IMR-90 (cell line): ENCODE results near the gene PFKFB1. TPM values are rescaled to one million over a fixed set of nuclear protein-coding genes. Genes with fewer than 3 reads are reported as not detected.

ENCODE experiments used
- ATAC-seq: fragments of 200-7000 bp; cut with Tn5 transposase; 2 replicates; pipeline ENCODE4 v1.9.1; 2020; ENCODE audit warnings: low read depth, mild to moderate bottlenecking, moderate library complexity
- BruUV-seq: library from RNA; stranded (reverse); fragments of 400-500 nt; replicated peaks from 2 replicates; lab custom pipeline; 2021; lab: Mats Ljungman, UMichigan
- CTCF ChIA-PET: fragments of 300-600 bp; formaldehyde crosslinking; extraction: SDS; loops from one replicate; lab custom pipeline; 2021; ENCODE audit warnings: antibody characterized with exemption; lab: Yijun Ruan, JAX
- POLR2A ChIA-PET: fragments of 300-600 bp; sonication (Branson Sonifier 250); formaldehyde crosslinking; loops from one replicate; lab custom pipeline; 2022; ENCODE audit warnings: antibody characterized with exemption; ENCODE audit not compliant: unreplicated experiment; lab: Charles Lee
- DNase-seq: peaks from one replicate; pipeline ENCODE4 v3.0.0; 2013
- H2AFZ ChIP-seq: replicated peaks from 2 replicates; pipeline ENCODE3; 2013; ENCODE audit warnings: low read length, mild to moderate bottlenecking; ENCODE audit not compliant: poor library complexity
- H2AK5ac ChIP-seq: 2 replicates; pipeline ENCODE4 v1.6.1; 2013; ENCODE audit warnings: low read depth, low read length, inconsistent platforms
- H2AK9ac ChIP-seq: replicated peaks from 2 replicates; pipeline ENCODE3; 2013; ENCODE audit warnings: mild to moderate bottlenecking, low read depth, low read length, moderate library complexity; ENCODE audit not compliant: poor library complexity
- H2BK120ac ChIP-seq: 2 replicates; pipeline ENCODE4 v1.6.1; 2013; ENCODE audit warnings: low read depth, low read length, inconsistent platforms
- H2BK15ac ChIP-seq: 3 replicates; pipeline ENCODE4 v1.6.1; 2013; ENCODE audit warnings: low read depth, low read length, inconsistent platforms
- H2BK20ac ChIP-seq: 2 replicates; pipeline ENCODE4 v1.6.1; 2013; ENCODE audit warnings: low read depth, mild to moderate bottlenecking, inconsistent platforms, low read length, moderate library complexity
- H2BK5ac ChIP-seq: 2 replicates; pipeline ENCODE4 v1.6.1; 2013; ENCODE audit warnings: mild to moderate bottlenecking, low read depth, low read length, inconsistent platforms; ENCODE audit not compliant: poor library complexity, severe bottlenecking
- H3K14ac ChIP-seq: replicated peaks from 2 replicates; pipeline ENCODE4 v1.6.1; 2013; ENCODE audit warnings: low read depth, low read length, inconsistent platforms
- H3K18ac ChIP-seq: 2 replicates; pipeline ENCODE4 v1.6.1; 2013; ENCODE audit warnings: low read depth, low read length, control low read depth
- H3K23ac ChIP-seq: 2 replicates; pipeline ENCODE4 v1.6.1; 2013; ENCODE audit warnings: low read depth, low read length, inconsistent platforms
- H3K27ac ChIP-seq: 2 replicates; pipeline ENCODE4 v1.5.1; 2013; ENCODE audit warnings: mild to moderate bottlenecking, control low read depth, low read length; ENCODE audit not compliant: insufficient read depth
- H3K27me3 ChIP-seq: 2 replicates; pipeline ENCODE4 v1.6.1; 2013; ENCODE audit warnings: low read length; ENCODE audit not compliant: control insufficient read depth, insufficient read depth
- H3K36me3 ChIP-seq: 2 replicates; pipeline ENCODE4 v1.6.1; 2013; ENCODE audit warnings: low read length, mixed read lengths; ENCODE audit not compliant: control insufficient read depth, insufficient read depth
- H3K4ac ChIP-seq: 2 replicates; pipeline ENCODE4 v1.6.1; 2013; ENCODE audit warnings: low read depth, low read length, inconsistent platforms
- H3K4me1 ChIP-seq: 2 replicates; pipeline ENCODE4 v1.6.1; 2013; ENCODE audit warnings: low read length, mixed read lengths; ENCODE audit not compliant: control insufficient read depth, insufficient read depth
- H3K4me2 ChIP-seq: 2 replicates; pipeline ENCODE4 v1.6.1; 2013; ENCODE audit warnings: low read depth, mild to moderate bottlenecking, control low read depth, low read length, moderate library complexity
- H3K4me3 ChIP-seq: 2 replicates; pipeline ENCODE4 v1.5.1; 2013; ENCODE audit warnings: low read depth, mild to moderate bottlenecking, control low read depth, low read length, moderate library complexity; ENCODE audit not compliant: insufficient read depth
- H3K56ac ChIP-seq: 2 replicates; pipeline ENCODE4 v1.6.1; 2013; ENCODE audit warnings: low read length, inconsistent platforms; ENCODE audit not compliant: insufficient read depth; ENCODE audit errors: extremely low read depth
- H3K79me1 ChIP-seq, 2 experiments: 2 replicates each; pipeline ENCODE4 v1.6.1; 2013; ENCODE audit warnings: low read length in 2 of 2, inconsistent platforms in 1 of 2, low read depth in 1 of 2
- H3K9ac ChIP-seq: 2 replicates; pipeline ENCODE4 v1.6.1; 2013; ENCODE audit warnings: low read depth, low read length, control low read depth
- H3K9me1 ChIP-seq: 2 replicates; pipeline ENCODE4 v1.6.1; 2013; ENCODE audit warnings: low read length, inconsistent platforms; ENCODE audit not compliant: insufficient read depth
- H3K9me3 ChIP-seq: 2 replicates; pipeline ENCODE4 v1.6.1; 2013; ENCODE audit warnings: low read length; ENCODE audit not compliant: control insufficient read depth, insufficient read depth
- H4K20me1 ChIP-seq: 2 replicates; pipeline ENCODE4 v1.6.1; 2013; ENCODE audit warnings: low read length, inconsistent platforms; ENCODE audit not compliant: insufficient read depth
- H4K5ac ChIP-seq: 2 replicates; pipeline ENCODE4 v1.6.1; 2013; ENCODE audit warnings: mild to moderate bottlenecking, low read depth, low read length, control low read depth
- H4K8ac ChIP-seq, 2 experiments: 2 replicates each; pipeline ENCODE4 v1.6.1; 2013; ENCODE audit warnings: low read depth in 2 of 2, low read length in 2 of 2, control low read depth in 1 of 2, inconsistent platforms in 1 of 2
- H4K91ac ChIP-seq: 2 replicates; pipeline ENCODE4 v1.6.1; 2013; ENCODE audit warnings: low read depth, low read length, inconsistent platforms; ENCODE audit not compliant: insufficient read depth
- MAZ ChIP-seq: IDR thresholded peaks from 2 replicates; pipeline ENCODE4 v1.6.1; 2012; ENCODE audit warnings: low read depth, mild to moderate bottlenecking, low read length, improper control_type of control experiment, moderate library complexity, borderline replicate concordance
- NFE2L2 ChIP-seq: fragments of 150-350 bp; IDR thresholded peaks from 2 replicates; pipeline ENCODE4 v1.6.1; 2016; ENCODE audit warnings: low read depth, mild to moderate bottlenecking, low read length
- WGBS, 2 experiments: methylation state at CpG; one replicate each; pipeline versions ENCODE4 v1.1.5 to v1.1.7; 2013; ENCODE audit warnings: missing lambda C conversion rate in 2 of 2; ENCODE audit not compliant: insufficient read length in 1 of 2; ENCODE audit errors: extremely low coverage in 2 of 2; 5-methylcytosine and 5-hydroxymethylcytosine counted together
- dilution Hi-C: fragments of 300-500 bp; cut with HindIII; formaldehyde crosslinking; loops from one replicate; pipeline ENCODE4 v1.14.3; 2018; ENCODE audit warnings: low sequenced_read_pairs; ENCODE audit not compliant: unreplicated experiment
- in situ Hi-C: fragments of 300-500 bp; cut with MboI; formaldehyde crosslinking; loops from 3 replicates; pipeline ENCODE4 v1.14.3; 2019; ENCODE audit warnings: low sequenced_read_pairs, inconsistent platforms, mixed read lengths
- intact Hi-C: fragments of 100-400 bp; cut with micrococcal nuclease; formaldehyde crosslinking; loops from 2 replicates; pipeline ENCODE4 v1.10.0; 2022
- polyA plus RNA-seq, 3 experiments: library from polyadenylated mRNA; depleted of rRNA; stranded (reverse); fragments of >200 nt; gene quantifications; 2 replicates each; pipeline ENCODE4 v1.2.3, GENCODE V29; 2012; ENCODE audit warnings: low replicate concordance in 1 of 3
- total RNA-seq: library from RNA; depleted of rRNA; stranded (reverse); fragments of >200 nt; gene quantifications from 2 replicates; pipeline ENCODE4 v1.2.3, GENCODE V29; 2012

PFKFB1 gene
- total and polyA plus RNA-seq, 2 of the 4 experiments (the other 2 are of a cell fraction) = under 0.01 to 0.15 TPM

DNA sequence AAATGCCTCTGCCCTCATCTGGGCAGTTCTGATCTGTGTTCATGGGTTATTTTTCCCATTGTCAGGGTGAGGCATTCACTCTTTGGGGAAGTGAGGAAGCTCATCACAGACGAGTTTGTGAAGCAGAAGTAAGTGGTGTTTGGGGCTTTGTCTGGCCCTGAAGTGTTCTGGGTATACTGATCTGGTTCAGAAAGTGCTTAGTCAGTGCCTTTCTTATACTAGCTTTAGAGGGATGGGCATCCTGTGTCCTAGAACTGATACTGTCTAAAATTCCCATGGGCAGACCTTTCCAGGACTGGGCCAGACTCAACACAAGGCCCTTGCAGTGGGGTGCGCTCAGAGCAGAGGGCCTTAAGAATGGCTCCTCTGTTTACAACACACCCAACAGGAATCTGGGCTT, 67.0 kb downstream of the PFKFB1 start:
- peaks cover 36% of the 10 kb centered on the region for H3K36me3 ChIP-seq
- H3K23ac ChIP-seq = no peak overlapping the region
- ChIA-PET POLR2A (no interaction called here), CTCF (no interaction called here)
- H3K9me1 ChIP-seq = no peaks in the 10 kb centered on the region; the same call in 1 of the 2 replicates
- no peaks in the 10 kb centered on the region; the same call in 1 of the 2 replicates for H4K20me1 ChIP-seq
- no peak overlapping the region for H2AK9ac ChIP-seq
- intact Hi-C loops = no loop called here
- H3K27ac ChIP-seq = no peak overlapping the region
- WGBS, 2 experiments = no CpG with 5 or more reads among the region's 2 CpGs
- no peak for TF ChIP-seq NFE2L2
- TF ChIP-seq MAZ = no peak
- H2BK120ac ChIP-seq = no peak overlapping the region
- no TSS peak for BruUV-seq
- H3K4me2 ChIP-seq = no peak overlapping the region
- no peaks in the 10 kb centered on the region for H3K27me3 ChIP-seq
- H2AFZ ChIP-seq = no peak overlapping the region
- no peak overlapping the region for H4K5ac ChIP-seq
- no peak overlapping the region for H2BK15ac ChIP-seq
- no peak overlapping the region for H4K91ac ChIP-seq
- no peaks in the 10 kb centered on the region for H3K9me3 ChIP-seq
- DNase-seq = no peak
- H3K18ac ChIP-seq = no peak overlapping the region
- no peak overlapping the region for H3K56ac ChIP-seq
- H2BK5ac ChIP-seq = no peak overlapping the region
- no peak overlapping the region for H3K9ac ChIP-seq
- peaks cover 0 to 5% of the 10 kb centered on the region in 2 experiments; a peak in 2 of 4 replicates for H3K79me1 ChIP-seq
- in situ Hi-C loops = no loop called here
- no peaks in the 10 kb centered on the region for H3K4me1 ChIP-seq
- H2BK20ac ChIP-seq = no peak overlapping the region
- H3K4me3 ChIP-seq = no peak overlapping the region
- no peak overlapping the region for H3K4ac ChIP-seq
- no peak overlapping the region for H2AK5ac ChIP-seq
- H4K8ac ChIP-seq = no peak overlapping the region
- dilution Hi-C loops = no loop called here
- H3K14ac ChIP-seq = no peak overlapping the region
- no peak for ATAC-seq
